ENCODE measurements around the gene TMCO4.

GRCh38 chr1:19672237-19672636 is 127.5 kb downstream of the TMCO4 start:
- TF ChIP-seq CTCF (IDR thresholded peaks at IDR 0.05) (no peak), POLR2A (IDR thresholded peaks at IDR 0.05) (no peak)
